GM18508 (cell line): ENCODE results near the gene DMRT3.

Experiments used
- ATAC-seq: cut with Tn5 transposase; IDR thresholded peaks from one replicate; pipeline ENCODE4 v1.9.1; 2021; ENCODE audit warnings: moderate number of reproducible peaks; ENCODE audit not compliant: insufficient read depth, unreplicated experiment

DMRT3 gene

DNA sequence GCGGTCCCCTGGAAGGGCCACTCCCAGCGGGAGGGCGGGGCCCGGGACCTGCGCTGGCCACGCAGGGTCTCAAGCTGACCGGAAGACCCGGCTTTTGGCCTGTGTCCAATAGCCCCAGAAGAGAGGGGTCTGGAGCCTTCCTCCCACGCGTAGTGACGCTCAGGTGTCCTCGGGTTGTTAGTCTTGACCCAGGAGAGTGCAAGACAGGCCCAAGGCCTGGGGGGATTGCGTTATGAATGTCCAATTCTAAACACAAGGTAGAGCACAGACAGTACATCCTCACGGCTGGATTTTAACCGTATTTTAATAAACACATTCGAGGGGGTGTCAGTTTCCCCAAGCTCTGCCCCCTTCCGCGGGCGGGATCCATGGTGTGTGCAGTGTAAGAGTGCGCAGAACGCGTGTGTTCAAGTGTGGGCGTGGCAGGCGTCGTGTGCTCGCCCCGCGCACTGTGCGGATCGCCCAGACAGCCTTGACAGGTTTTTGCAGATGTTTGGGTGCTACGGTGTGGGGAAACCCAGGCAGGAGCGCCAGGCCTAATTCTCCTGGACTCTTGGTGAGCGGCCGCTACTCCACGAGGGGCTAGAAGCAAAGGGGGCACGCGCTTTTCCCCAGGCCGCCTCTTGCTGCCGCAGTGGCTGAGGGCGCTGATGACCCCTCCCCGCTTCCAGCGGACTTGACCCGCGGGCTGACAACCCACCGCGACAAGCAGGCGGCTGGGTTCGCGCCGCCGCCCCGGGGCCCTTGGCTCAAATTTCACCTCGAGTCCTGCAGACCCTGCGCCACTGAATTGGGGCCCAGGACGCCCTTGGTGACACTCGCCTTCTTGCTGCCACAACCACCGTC is 6.1 kb upstream of the DMRT3 start:
- ATAC-seq, result no peak

DNA sequence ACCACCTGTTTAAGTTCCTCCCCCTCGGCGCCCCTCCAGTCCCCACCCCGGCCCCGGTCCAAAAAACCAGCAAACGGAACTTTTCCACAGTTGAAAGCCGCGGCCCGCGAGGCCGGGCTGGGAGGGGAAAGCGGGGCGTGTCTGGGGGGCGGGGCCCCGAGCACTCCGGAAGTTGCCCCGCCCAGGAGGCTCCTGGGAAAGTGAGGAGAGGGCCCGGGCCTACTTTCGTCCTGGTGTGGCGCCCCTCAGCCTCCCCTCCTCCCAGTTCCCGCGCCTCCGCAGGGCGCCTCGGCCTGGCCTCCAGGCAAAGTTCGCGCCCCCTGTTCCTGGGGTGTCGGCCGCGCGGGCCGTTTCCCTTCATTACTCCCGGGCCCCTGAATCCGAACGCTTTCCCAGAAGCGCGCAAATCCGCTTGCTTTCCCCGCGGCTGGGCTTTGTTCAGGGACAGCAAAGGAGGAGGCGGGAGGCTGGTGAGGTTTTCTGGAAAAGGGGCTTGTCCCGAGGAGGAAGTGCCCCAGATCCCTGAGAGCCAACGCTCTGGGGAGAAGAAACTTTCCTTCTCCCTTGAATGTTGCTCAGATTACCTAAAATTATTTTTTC is 4.5 kb upstream of the DMRT3 start:
- ATAC-seq, result no peak

DNA sequence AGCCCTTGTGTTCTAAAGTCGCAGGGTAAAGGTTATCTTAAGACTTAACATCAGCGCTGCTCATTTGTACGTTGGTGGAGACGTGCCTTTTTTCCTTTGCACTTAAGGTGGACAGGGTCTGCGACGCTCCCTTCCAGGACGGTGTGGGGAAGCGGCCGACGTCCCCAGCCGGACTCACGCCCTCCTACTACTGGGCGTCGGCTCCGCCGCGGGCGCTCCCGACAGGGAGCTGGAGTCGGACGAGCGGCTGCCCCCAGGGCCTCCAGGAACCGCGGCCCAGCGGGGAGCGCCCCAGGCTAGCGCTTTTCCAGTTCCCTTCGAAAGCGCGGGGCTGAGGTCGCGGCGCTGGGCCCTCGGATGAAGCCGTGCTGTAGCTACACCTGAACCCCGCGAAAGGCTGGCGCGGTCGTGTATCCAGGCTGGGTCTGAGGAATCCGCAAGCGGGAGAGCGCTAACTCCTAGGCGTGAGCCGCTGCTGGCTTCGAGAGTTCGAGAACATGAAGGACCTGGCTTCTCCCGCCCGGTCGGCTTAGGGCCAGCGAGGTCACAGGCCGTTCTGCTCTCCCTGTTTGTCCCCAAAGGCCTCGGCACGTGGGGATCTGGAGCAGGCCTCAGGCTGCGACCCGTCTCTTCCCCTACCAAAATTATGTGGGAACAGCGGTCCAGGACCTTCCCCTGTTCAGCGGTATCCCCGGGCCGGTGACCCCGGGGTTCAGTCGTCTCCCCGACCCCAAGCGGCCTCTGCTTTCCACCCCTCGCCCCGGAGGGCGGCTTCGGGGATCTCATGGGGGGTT is 3.8 kb upstream of the DMRT3 start:
- ATAC-seq, result no peak

- no peak for ATAC-seq
These were observed 3.1 kb upstream of the DMRT3 start for GRCh38 chr9:973295-973834.

- ATAC-seq, result no peak
These were observed 2.1 kb upstream of the DMRT3 start for GRCh38 chr9:974031-974995.

- no peak for ATAC-seq
These were observed 1.3 kb upstream of the DMRT3 start for GRCh38 chr9:974996-975739.

- ATAC-seq, result no peak
These were observed 656 bp upstream of the DMRT3 start for GRCh38 chr9:975740-976257.

- no peak for ATAC-seq
These were observed 735 bp downstream of the DMRT3 start for GRCh38 chr9:976943-977837.

DNA sequence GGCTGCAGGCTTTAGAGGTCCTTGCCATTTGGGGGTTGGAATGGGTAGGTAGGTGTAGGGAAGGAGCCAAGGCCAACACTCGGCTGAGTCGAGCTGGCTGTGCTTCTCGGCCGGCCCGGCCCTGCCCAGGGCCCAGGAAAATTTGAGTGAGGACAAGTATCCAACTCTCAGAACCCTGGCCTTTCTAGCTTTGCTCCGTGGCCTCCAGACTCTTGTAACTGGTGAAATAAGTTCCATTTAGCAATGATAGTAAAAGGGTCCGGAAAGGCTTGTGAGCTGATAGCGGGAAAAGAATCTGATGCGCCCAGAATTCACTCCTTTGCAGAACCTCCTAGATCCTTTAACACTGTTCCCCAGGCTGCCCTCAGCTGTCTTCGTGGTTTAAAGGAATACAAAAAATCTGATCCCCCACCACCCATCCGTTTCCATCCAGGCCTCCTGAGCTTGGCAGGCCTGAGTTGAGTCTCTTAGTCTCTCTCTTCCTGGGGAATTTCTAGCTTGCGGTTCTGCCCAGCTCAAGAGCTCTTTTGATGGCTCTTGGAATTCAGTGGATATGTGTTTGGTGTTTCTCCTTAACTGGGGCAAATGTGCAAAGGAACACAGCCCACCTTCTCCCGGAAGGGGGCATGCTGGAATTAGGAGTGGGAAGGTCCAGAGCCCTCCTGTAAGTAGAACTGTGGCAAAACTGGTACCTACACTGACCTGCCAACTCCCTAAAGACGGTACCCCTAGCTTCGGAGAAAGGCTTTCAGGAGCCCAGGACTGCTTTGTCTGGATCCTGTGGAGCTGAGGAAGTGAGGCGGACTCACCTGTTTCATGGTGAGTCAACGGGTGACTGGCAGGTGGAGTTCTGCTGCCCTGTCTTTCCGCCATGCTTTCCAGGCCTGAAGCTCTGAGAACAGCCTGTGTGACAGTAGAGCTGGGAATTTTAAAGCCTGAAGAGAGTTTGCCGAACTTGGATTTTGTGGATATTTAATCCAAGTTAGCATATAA is 1.7 kb downstream of the DMRT3 start:
- ATAC-seq, result no peak

- ATAC-seq, result no peak
These were observed 3.5 kb downstream of the DMRT3 start for GRCh38 chr9:979983-980382.

- no peak for ATAC-seq
These were observed 4.2 kb downstream of the DMRT3 start for GRCh38 chr9:980640-981039.

DNA sequence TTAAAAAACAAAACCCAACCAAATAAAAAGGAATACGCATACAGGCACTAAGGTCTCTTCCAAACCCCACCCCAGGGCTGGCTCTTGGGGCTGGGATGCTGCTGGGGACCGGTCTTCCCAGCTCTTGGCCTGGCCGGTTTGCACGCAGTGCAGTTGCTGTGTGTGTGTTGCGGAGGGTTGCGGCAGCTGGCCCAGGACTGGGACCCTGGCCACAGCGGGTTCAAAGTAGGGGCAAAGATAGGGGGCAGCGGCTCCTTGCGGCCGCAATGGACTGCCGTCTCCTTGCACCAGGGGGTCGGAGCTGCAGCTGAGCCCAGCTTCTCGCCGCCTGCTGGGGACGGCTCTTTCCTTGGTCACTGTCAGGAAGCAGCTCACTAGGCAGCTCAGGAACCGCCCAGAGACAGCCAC is 5.0 kb downstream of the DMRT3 start:
- ATAC-seq, result no peak

DNA sequence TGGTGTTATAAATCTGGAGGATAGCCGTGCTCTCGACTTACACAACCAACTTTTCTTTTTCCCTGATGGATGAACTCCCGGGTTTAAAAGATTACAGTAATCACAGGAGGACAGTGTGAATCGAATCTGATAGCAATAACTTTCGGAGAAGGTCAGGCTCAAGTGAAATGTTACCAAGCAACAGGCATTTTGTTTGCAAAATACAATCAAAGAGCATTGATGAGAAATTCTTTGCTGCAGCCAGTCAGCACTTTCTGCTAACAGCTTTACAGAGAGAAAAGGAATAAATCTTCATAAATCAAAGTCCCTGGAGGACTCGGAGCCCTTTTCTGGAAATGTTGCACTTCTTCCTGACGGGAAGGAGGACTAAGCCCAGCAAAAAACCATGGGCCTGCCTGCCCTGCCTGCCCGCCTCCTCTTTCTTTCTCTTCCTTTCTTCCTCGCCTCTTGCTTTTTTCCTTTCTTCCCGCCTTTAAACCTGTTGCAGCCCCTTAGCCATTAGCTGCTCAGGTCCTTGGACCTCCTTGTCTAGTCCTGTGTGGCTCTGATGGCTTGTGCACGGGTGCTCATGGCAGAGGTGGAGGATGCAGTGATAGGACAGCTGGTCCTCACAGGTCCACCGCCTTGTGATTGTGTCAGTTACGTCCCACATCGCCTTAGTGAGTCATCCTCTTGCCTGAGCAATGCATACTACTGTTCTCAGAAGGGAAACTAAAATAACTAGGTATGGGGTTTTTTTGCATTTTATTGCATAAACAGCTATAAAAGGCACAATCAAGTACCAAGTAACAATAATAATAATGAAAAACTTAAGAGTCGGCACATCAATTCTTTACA is 6.2 kb downstream of the DMRT3 start:
- no peak for ATAC-seq

DNA sequence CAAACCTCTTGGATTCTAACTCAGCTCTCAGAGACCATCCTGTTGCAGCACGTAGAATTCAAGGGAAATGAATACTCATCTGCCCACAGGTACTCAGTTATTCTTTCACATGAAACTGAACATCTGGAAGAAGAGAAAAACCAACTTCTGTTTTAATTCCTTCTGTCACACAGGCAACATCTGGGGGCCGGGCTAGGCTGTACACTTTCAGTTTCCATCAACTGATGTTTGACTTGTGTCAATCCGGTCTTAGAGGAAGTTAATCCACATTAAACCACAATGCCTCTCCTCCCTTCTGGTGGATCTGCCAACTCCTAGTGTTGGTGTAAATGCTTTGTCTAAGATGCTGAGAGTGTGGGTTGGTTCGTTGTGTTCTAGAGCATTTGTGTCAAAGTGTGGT is 17.6 kb downstream of the DMRT3 start:
- no peak for ATAC-seq

DNA sequence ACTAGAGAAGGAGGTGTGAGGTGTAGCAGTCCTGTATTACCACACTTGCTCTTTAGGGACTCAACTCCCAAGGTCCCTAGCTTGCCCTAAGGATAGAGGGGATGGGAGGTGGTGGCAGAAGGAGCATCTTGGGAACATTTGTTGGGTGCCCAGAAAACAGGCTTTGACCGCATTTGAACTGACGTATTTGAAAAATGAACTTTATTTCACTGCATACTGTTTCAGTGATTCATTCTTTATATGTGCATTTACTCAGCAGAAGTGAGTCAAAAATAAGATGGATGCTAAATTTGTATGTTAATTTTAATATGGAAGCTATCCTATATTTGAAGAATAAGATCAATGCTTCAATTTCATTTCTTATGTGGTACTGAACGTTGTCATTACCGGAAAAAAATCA is 18.7 kb downstream of the DMRT3 start:
- ATAC-seq, result no peak

- ATAC-seq, result no peak
These were observed 19.3 kb downstream of the DMRT3 start for GRCh38 chr9:995781-996180.
